Stomach (tissue), 4 donors: Measurements from ENCODE around the gene KCNJ12.
"Not testable (repeated sequence)": the region's sequence is repeated elsewhere in the genome, so short reads cannot be mapped to it uniquely, and the experiment has no call there.

Experiments used
- EP300 ChIP-seq: sonication (generic); formaldehyde crosslinking; IDR thresholded peaks from one replicate; pipeline ENCODE4 v1.6.1; 2017; ENCODE audit warnings: antibody characterized with exemption
- POLR2A ChIP-seq, 4 donors: fragments of 450-650 bp; IDR thresholded peaks; one replicate each; pipeline ENCODE4 v1.6.1; 2016; ENCODE audit warnings: antibody characterized with exemption in 4 of 4, control low read depth in 2 of 4, mild to moderate bottlenecking in 1 of 4, moderate library complexity in 1 of 4
- POLR2AphosphoS5 ChIP-seq, 3 donors: sonication (generic); formaldehyde crosslinking; IDR thresholded peaks; one replicate each; pipeline ENCODE4 v1.6.1; 2016; ENCODE audit warnings: antibody characterized with exemption in 3 of 3
- TF ChIP-seq, protein P1 (sequence below), 7 experiments: fragments of 450-650 bp in 4 of 7; fragments of 200-600 bp in 3 of 7; sonication (generic) in 3 of 7; IDR thresholded peaks; one replicate each; pipeline ENCODE4 v1.5.1; 2016 to 2019; ENCODE audit warnings: antibody characterized with exemption in 7 of 7, control low read depth in 2 of 7, mild to moderate bottlenecking in 1 of 7

DNA sequence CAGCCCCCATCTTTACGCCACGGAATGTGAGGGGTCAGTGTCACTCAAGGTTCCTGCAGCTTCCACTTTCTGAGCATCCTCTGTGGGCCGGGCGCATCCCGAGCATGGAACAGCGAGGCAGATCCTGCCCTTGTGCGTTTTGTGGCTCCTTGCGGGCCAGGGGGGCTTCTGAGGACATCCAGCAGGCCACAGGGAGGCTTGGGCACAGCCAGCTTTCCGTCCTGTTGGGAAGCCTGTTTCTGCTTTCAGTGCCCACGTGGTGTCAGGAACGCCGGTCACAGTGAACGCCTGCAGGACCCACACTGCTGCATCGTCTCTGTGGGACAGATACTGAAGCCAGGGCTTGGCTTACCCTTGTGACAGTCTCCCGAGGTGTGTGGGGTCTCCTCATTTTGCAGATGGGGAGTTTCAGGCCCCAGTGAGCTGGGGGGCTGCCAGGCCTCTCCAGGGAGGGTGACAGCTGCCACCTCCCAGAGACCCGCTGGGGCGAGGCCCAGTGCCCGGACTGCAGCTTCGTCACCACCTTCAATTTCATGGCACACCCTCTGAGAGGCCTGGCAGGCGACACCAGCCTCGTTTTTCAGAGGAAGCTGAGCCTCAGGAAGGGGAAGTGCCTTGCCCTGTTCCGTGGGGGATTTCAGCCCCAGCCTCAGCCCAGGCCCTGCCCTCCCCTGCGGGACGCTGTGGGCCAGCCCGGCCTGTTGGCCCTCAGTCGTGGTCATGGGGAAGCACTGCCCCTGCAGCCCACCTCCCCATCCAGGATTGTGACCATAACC is 29.0 kb downstream of the KCNJ12 start:
- TF ChIP-seq, protein P1, sequence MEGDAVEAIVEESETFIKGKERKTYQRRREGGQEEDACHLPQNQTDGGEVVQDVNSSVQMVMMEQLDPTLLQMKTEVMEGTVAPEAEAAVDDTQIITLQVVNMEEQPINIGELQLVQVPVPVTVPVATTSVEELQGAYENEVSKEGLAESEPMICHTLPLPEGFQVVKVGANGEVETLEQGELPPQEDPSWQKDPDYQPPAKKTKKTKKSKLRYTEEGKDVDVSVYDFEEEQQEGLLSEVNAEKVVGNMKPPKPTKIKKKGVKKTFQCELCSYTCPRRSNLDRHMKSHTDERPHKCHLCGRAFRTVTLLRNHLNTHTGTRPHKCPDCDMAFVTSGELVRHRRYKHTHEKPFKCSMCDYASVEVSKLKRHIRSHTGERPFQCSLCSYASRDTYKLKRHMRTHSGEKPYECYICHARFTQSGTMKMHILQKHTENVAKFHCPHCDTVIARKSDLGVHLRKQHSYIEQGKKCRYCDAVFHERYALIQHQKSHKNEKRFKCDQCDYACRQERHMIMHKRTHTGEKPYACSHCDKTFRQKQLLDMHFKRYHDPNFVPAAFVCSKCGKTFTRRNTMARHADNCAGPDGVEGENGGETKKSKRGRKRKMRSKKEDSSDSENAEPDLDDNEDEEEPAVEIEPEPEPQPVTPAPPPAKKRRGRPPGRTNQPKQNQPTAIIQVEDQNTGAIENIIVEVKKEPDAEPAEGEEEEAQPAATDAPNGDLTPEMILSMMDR (IDR thresholded peaks at IDR 0.05) = not testable (repeated sequence)
- TF ChIP-seq POLR2AphosphoS5 (IDR thresholded peaks at IDR 0.05); POLR2A (IDR thresholded peaks at IDR 0.05); EP300: not testable (repeated sequence)
